ENCODE data around the gene HMCN1. TPM values are rescaled to one million over a fixed set of nuclear protein-coding genes. Genes with fewer than 3 reads are reported as not detected.

Gene HMCN1
- total RNA-seq, 4 donors from 2014 or later = 11.6 to 95.9 (median 78.6) TPM

DNA sequence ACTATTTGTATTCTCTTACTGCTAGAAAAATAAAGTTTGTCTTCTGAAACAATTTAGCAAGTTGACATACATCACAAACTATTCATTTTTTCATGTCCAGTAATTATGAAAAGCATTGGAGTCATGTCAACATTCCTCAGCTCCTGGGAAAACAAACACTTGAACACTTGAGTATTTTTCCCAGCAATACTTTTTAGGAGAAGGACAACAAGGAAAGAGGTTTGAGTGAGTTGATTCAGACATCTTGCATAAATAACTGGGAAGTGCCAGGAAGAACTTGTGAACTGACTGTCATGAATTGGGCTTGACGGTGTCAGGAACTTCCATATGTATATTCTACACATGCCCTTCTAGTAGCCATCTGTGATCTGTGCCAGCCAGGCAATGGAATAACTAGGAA, 195.6 kb downstream of the HMCN1 start:
- Histone ChIP-seq H3K27me3 (no peaks in the 10 kb centered on the region), H3K4me1 (peaks cover 0 to 31% (median 4%) of the 10 kb centered on the region in 3 donors), H3K9me3 (no peaks in the 10 kb centered on the region), H3K27ac (peak overlapping the region in 2 of 4 donors; percentile 17 to 34), H3K36me3 (no peaks in the 10 kb centered on the region), H3K4me3 (no peak overlapping the region)
- no peak for ATAC-seq
- TF ChIP-seq EP300 (IDR thresholded peaks at IDR 0.05) (no peak), POLR2AphosphoS5 (IDR thresholded peaks at IDR 0.05) (no peak), POLR2A (IDR thresholded peaks at IDR 0.05) (no peak)
- TF ChIP-seq, protein P1, sequence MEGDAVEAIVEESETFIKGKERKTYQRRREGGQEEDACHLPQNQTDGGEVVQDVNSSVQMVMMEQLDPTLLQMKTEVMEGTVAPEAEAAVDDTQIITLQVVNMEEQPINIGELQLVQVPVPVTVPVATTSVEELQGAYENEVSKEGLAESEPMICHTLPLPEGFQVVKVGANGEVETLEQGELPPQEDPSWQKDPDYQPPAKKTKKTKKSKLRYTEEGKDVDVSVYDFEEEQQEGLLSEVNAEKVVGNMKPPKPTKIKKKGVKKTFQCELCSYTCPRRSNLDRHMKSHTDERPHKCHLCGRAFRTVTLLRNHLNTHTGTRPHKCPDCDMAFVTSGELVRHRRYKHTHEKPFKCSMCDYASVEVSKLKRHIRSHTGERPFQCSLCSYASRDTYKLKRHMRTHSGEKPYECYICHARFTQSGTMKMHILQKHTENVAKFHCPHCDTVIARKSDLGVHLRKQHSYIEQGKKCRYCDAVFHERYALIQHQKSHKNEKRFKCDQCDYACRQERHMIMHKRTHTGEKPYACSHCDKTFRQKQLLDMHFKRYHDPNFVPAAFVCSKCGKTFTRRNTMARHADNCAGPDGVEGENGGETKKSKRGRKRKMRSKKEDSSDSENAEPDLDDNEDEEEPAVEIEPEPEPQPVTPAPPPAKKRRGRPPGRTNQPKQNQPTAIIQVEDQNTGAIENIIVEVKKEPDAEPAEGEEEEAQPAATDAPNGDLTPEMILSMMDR (IDR thresholded peaks at IDR 0.05) = no peak
- WGBS, 2 donors (ENCODE audit: low coverage in 1 of 2) = 38 to 100% methylated on average over 1 of the region's 1 CpG

DNA sequence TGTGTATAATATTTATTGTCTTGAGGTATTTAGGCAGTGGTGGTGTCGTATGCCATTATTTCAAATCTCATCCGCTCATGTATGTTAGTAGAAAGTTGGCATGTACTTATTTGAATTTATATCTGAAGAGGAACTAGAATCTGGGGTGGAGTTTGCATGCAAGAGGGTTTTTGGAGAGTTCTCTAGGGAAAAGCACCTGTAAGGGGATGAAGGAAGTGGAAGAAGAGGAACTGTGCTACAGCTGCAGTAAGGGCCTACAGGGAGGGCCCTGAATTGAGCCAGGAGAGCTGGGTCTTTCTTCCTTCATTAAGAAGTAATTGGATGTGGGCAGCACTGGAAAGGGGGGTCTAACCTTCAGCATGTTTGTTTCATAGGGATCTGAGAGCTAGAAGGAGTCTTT, 197.2 kb downstream of the HMCN1 start:
- H3K27me3 ChIP-seq = no peaks in the 10 kb centered on the region
- H3K27ac ChIP-seq = no peak overlapping the region
- WGBS, 2 donors (ENCODE audit: low coverage in 1 of 2) = 96 to 100% methylated on average over 2 of the region's 2 CpGs
- TF ChIP-seq, protein P1 (IDR thresholded peaks at IDR 0.05) = no peak
- ATAC-seq = no peak
- peaks cover 3 to 25% (median 4%) of the 10 kb centered on the region in 3 donors for H3K4me1 ChIP-seq
- no peak overlapping the region for H3K4me3 ChIP-seq
- H3K36me3 ChIP-seq = no peaks in the 10 kb centered on the region
- no peaks in the 10 kb centered on the region for H3K9me3 ChIP-seq

DNA sequence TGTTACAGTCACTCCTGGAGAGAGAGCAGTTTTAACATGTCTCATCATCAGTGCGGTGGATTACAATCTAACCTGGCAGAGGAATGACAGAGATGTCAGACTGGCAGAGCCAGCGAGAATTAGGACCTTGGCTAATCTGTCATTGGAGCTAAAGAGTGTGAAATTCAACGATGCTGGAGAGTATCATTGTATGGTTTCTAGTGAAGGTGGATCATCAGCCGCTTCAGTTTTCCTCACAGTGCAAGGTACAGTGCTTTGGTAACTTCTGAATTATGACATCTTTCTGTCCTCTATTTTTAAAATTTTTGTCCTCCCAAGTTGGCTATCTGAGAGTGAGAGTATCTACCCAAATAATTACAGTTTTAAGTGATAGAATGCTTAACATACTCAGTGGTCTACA, 199.4 kb downstream of the HMCN1 start:
- Histone ChIP-seq H3K4me1 (peaks cover 4 to 22% (median 4%) of the 10 kb centered on the region in 3 donors), H3K9me3 (peaks cover 0 to 5% (median 0%) of the 10 kb centered on the region in 3 donors), H3K27me3 (no peaks in the 10 kb centered on the region), H3K27ac (no peak overlapping the region), H3K4me3 (no peak overlapping the region), H3K36me3 (no peaks in the 10 kb centered on the region)
- ATAC-seq = no peak
- WGBS, 2 donors (ENCODE audit: low coverage in 1 of 2) = 92 to 94% methylated on average over 2 to 3 of the region's 4 CpGs
- no peak for TF ChIP-seq POLR2A (IDR thresholded peaks at IDR 0.05)
- no peak for TF ChIP-seq POLR2AphosphoS5 (IDR thresholded peaks at IDR 0.05)
- TF ChIP-seq EP300 (IDR thresholded peaks at IDR 0.05) = no peak
- TF ChIP-seq, protein P1 (IDR thresholded peaks at IDR 0.05) = no peak

DNA sequence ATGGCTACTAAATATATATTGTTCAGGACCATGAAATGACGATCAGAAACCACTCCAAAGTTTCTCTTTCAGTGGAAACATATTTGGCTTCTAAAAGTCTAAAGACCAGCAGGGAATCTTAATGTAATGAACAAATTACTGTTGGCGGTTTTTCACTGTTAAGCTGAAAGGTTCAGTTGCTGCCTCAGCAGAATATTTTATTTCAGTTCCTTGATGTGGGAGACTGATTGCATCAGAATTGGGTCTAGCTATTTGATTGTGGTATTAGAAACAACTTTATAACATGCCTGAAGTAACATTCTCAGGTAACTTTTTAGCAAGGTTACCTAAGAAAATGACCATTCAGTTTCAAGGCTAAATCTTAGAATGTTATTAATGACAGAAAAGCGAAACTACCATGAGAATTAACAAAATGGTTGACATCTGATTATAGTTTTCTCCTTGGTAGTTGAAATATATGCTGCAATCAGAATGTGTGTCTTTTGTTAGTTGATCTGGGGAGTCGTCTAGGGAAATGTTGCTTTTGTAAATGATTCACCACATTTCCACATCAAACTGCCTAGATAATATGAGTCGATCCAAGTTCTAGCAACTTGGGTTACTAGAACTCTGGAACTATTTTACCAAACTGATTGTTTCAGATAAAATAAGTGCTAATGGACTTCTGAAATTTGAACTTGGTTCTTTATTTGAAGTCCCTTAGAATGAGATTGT, 200.4 kb downstream of the HMCN1 start:
- TF ChIP-seq POLR2AphosphoS5 (IDR thresholded peaks at IDR 0.05) = no peak
- TF ChIP-seq, protein P1 (IDR thresholded peaks at IDR 0.05) = no peak
- TF ChIP-seq POLR2A (IDR thresholded peaks at IDR 0.05) = no peak
- TF ChIP-seq EP300 (IDR thresholded peaks at IDR 0.05) = no peak
- no peak for ATAC-seq

DNA sequence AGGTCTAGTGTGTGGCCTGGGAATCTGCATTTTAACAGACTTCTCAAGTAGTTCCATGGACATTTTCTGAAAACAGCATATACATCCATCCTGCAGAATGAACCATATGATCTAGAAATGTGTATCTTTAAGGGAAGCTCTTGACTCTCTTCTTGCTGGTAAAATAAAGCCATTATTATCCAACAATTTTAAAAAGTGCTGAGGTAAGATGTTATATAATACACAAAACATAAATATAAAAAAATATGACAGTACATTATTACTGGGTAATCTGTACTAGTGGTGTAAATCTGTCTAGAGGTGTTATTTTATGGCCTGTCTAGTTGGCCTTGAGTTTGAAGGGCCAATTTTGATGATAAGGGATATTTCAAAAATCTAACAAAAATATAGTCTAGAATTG, 201.2 kb downstream of the HMCN1 start:
- no peaks in the 10 kb centered on the region for H3K36me3 ChIP-seq
- peaks cover 0 to 5% (median 0%) of the 10 kb centered on the region in 3 donors for H3K9me3 ChIP-seq
- H3K4me3 ChIP-seq = no peak overlapping the region
- TF ChIP-seq POLR2A (IDR thresholded peaks at IDR 0.05) = no peak
- TF ChIP-seq POLR2AphosphoS5 (IDR thresholded peaks at IDR 0.05) = no peak
- TF ChIP-seq, protein P1 (IDR thresholded peaks at IDR 0.05) = no peak
- no peak for TF ChIP-seq EP300 (IDR thresholded peaks at IDR 0.05)
- no peak overlapping the region for H3K27ac ChIP-seq
- H3K27me3 ChIP-seq = no peaks in the 10 kb centered on the region
- peaks cover 0 to 10% (median 4%) of the 10 kb centered on the region in 3 donors for H3K4me1 ChIP-seq
- ATAC-seq = no peak

More for the DNA sequence above, 200.4 kb downstream of the HMCN1 start:
- no peaks in the 10 kb centered on the region for H3K27me3 ChIP-seq
- no peaks in the 10 kb centered on the region for H3K36me3 ChIP-seq
- H3K4me1 ChIP-seq = peaks cover 2 to 17% (median 4%) of the 10 kb centered on the region in 3 donors
- no peak overlapping the region for H3K4me3 ChIP-seq
- H3K27ac ChIP-seq = no peak overlapping the region
- WGBS, 2 donors (ENCODE audit: low coverage in 1 of 2) = 82 to 84% methylated on average over 5 of the region's 5 CpGs
- peaks cover 0 to 5% (median 0%) of the 10 kb centered on the region in 3 donors for H3K9me3 ChIP-seq
